Measurements from ENCODE around the gene CYP2A7.
A peak's percentile ranks its signal among the peaks of the same experiment; 100 is the strongest.
"Not testable (repeated sequence)": the region's sequence is repeated elsewhere in the genome, so short reads cannot be mapped to it uniquely, and the experiment has no call there.

Gene CYP2A7, protein sequence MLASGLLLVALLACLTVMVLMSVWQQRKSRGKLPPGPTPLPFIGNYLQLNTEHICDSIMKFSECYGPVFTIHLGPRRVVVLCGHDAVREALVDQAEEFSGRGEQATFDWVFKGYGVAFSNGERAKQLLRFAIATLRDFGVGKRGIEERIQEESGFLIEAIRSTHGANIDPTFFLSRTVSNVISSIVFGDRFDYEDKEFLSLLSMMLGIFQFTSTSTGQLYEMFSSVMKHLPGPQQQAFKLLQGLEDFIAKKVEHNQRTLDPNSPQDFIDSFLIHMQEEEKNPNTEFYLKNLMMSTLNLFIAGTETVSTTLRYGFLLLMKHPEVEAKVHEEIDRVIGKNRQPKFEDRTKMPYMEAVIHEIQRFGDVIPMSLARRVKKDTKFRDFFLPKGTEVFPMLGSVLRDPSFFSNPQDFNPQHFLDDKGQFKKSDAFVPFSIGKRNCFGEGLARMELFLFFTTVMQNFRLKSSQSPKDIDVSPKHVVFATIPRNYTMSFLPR

DNA sequence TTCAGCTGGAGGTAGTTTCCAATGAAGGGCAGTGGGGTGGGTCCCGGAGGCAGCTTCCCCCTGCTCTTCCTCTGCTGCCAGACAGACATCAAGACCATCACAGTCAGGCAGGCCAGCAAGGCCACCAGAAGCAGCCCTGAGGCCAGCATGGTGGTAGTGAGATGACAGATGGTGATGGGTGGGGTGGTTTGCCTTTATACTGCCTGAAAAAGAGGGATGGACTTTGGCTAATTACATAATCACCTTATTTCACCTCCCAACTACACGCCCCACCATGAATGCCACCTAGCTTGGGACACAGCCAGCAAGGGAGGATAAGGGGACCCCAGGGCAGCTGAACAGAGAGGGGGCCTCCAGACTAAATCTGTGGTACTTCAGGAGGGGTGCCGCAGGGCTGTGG, at the start of gene CYP2A7:
TSS of gene CYP2A7 (minus strand) at position 170 of the 400 bp plus-strand sequence. CDS start at position 149, 21 bp downstream.
- DNase-seq: not testable (repeated sequence)

DNA sequence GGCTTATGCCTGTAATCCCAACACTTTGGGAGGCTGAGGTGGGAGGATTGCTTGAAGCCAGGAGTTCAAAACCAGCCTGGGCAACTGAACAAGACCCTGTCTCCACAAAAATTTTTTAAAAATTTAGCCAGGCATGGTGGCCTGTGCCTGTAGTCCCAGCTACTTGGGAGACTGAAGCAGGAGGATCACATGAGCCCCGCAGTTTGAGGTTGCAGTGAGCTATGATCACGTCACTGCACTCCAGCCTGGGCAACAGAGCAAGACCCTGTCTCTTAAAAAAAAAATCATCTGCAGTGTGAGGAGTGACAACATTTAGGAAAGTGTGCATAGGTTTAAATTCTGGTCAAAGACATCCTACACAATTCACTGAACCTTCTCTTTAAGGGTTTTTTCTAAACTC, 48.8 kb upstream of the CYP2A7 start:
- DNase-seq: not testable (repeated sequence)

- DNase-seq: not testable (repeated sequence)
Measured at GRCh38 chr19:40929942-40930341, 47.9 kb upstream of the CYP2A7 start.

GRCh38 chr19:40928850-40929249, 46.8 kb upstream of the CYP2A7 start:
- no peak for DNase-seq

DNA sequence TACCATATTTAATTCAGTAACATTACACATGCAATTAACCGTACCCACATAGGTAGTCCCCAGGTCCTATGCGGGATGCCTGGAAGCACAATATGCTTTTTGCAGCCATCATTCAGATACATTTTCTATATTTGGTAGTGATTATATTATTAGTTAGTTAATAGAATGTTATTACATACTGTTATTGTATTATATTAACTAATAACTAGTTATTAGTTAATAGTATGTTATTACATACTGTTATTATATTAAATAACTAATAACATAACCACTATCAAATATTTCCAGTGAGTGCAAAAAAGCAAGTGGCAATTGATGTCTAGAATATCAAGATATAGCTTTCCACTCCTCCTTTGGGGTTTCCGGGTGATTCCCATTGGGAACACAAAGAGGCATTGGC, 45.5 kb upstream of the CYP2A7 start:
- DNase-seq: no peak

DNA sequence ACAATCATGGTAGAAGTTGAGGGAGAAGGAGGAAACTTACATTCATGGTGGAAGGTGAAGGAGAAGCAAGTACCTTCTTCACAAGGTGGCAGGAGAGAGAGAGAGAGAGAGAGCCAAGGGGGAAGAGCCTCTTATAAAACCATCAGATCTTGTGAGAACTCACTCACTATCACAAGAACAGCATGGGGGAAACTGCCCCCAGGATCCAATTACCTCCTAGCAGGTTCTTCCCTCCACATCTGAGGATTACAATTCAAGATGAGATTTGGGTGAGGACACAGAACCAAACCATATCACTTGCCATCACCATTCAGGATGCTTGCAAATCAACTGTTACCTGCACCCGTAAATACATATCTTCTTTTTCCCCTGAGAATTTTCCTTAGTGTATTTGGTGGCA, 44.2 kb upstream of the CYP2A7 start:
- not testable (repeated sequence) for DNase-seq

GRCh38 chr19:40923934-40924391, 41.9 kb upstream of the CYP2A7 start:
- DNase-seq: no peak

DNA sequence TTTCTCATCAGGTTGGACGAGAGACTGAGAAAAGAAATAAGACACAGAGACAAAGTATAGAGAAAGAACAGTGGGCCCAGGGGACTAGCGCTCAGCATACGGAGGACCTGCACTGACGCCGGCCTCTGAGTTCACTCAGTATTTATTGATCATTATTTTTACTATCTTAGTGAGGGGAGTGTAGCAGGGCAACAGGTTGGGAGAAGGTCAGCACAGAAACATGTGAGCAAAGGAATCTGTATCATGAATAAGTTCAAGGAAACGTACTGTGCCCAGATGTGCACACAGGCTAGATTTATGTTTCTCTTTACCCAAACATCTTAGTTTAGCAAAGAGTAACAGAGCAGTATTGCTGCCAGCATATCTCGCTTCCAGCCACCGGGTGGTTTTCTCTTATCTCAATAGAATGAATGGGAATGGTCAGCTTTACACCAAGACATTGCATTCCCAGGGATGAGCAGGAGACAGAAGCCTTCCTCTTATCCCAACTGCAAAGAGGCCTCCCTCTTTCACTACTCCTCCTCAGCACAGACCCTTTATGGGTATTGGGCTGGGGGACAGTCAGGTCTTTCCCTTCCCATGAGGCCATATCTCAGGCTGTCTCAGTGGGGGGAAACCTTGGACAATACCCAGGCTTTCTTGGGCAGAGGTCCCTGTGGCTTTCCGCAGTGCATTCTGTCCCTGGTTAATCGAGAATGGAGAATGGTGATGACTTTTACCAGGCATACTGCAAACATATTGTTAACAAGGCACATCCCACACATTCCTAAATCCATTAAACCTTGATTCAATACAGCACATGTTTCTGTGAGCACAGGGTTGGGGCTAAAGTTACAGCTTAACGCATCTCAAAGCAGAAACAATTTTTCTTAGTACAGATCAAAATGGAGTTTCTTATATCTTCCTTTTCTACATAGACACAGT, 40.5 kb upstream of the CYP2A7 start:
- not testable (repeated sequence) for DNase-seq

GRCh38 chr19:40921005-40921897, 39.2 kb upstream of the CYP2A7 start:
- DNase-seq: no peak

DNA sequence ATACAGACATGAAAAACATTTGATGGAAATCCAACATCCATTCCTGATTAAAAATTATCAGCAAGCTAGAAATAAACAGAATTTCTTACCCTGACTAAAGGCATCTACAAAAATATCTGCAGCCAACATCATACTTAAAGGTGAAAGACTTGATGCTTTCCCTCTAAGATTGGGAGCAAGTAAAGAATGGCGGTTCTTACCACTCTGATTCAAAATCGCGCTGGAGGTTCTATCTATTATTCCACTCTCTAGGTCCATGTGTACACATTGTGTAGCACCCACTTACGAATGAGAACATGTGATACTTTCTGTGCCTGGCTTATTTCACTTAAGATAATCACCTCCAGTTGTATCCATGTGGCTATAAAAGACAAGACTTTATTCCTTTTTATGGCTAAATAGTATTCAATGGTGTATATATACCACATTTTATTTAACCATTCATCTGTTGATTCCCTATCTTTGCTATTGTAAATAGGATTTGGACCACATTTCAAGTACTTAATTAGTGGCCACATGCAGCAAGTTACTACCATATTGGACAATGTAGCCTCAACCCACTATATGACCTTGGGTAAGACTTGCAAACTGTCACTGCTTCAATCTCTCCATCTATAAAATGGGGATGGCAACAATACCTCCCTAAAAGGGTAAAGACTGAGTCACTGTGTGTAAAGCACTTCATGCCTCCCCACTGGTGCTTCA, 38.4 kb upstream of the CYP2A7 start:
- no peak for DNase-seq

- DNase-seq: not testable (repeated sequence)
Measured at GRCh38 chr19:40919530-40920299, 37.7 kb upstream of the CYP2A7 start.

- DNase-seq: not testable (repeated sequence)
Measured at GRCh38 chr19:40918303-40918702, 36.3 kb upstream of the CYP2A7 start.

DNA sequence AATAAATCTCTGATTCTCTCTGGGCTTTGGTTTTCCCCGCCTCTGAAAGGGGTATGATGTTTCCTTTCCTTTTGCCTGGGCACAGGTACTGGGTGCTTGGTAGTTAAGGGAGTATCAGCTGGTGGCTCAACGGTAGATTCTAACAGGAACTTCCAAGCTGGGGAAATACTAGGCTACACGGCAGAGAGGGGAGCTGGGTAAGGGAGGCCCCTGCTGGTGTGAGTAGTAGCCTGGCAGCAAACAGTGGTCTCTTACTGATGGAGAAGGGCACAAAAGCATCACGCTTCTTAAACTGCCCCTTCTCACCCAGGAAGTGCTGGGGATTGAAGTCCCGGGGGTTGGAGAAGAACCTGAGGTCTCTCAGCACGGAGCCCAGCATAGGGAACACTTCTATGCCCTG, 26.9 kb upstream of the CYP2A7 start:
- DNase-seq: peak; percentile 53

GRCh38 chr19:40907968-40908735, 26.1 kb upstream of the CYP2A7 start:
- peak; percentile 84 for DNase-seq

DNA sequence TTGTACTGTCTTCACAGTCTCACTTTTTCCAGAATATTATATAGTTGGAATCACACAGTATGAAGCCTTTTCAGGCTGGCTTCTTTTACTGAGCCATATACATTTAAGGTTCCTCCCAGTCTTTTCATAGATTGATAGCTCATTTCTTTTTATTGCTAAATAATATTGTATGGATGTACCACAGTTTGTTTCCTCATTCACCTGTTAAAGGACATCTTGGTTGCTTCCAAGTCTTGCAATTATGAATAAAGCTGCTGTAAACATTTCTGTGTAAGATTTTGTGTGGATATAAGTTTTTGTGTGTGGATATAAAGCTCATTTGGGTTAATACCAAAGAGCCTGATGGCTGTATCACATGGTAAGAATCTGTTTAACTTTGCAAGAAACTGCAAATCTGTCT, 24.5 kb upstream of the CYP2A7 start:
- no peak for DNase-seq

DNA sequence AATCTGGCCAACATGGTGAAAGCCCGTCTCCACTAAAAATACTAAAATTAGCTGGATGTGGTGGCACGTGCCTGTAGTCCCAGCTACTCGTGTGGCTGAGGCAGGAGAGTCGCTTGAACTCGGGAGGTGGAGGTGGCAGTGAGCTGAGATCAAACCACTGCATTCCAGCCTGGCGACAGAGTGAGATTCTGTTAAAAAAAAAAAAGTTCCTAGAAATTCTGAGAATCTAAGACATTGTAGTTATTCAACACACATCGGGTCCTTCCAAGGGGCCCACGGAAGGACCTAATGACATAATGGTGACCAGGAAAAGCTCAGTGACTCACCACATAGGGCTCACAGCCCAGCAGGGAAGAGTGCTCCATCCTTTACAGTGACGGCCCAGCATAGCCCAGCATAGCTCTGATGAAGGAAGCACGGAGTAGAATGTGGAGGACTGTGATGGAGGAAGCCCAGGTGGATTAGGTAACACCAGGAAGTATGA, 22.7 kb upstream of the CYP2A7 start:
- not testable (repeated sequence) for DNase-seq

- DNase-seq: not testable (repeated sequence)
Measured at GRCh38 chr19:40901975-40902750, 20.1 kb upstream of the CYP2A7 start.

- not testable (repeated sequence) for DNase-seq
Measured at GRCh38 chr19:40900521-40900920, 18.5 kb upstream of the CYP2A7 start.

GRCh38 chr19:40899964-40900363, 17.9 kb upstream of the CYP2A7 start:
- peak; percentile 32 for DNase-seq
